ENCODE data around the gene HOMER1.

DNA sequence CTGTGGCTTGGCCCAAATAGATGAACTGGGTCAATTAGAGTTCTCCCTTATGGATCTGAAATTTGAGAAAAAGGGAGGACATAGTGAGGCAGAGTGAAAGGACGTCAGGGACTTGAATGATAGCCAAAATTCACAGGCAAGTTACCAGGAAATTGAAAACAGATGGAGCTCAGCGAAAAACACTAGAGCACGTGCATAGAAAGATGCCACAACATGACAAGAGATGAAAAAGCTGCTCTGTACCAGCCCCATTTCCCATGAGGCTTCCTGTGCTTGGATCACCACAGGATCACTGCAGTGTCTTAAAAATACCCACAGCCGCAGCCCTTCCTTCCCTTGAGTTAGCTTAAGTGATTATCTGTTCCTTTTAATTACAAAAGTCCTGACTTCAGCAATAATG is 39.0 kb upstream of the HOMER1 start:
- TF ChIP-seq, protein P1, sequence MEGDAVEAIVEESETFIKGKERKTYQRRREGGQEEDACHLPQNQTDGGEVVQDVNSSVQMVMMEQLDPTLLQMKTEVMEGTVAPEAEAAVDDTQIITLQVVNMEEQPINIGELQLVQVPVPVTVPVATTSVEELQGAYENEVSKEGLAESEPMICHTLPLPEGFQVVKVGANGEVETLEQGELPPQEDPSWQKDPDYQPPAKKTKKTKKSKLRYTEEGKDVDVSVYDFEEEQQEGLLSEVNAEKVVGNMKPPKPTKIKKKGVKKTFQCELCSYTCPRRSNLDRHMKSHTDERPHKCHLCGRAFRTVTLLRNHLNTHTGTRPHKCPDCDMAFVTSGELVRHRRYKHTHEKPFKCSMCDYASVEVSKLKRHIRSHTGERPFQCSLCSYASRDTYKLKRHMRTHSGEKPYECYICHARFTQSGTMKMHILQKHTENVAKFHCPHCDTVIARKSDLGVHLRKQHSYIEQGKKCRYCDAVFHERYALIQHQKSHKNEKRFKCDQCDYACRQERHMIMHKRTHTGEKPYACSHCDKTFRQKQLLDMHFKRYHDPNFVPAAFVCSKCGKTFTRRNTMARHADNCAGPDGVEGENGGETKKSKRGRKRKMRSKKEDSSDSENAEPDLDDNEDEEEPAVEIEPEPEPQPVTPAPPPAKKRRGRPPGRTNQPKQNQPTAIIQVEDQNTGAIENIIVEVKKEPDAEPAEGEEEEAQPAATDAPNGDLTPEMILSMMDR (IDR thresholded peaks at IDR 0.05): no peak
- TF ChIP-seq POLR2A (IDR thresholded peaks at IDR 0.05): no peak
